Left cardiac atrium (tissue), 2 donors: ENCODE measurements around the gene SEC61A2. TPM values are rescaled to one million over a fixed set of nuclear protein-coding genes. Genes with fewer than 3 reads are reported as not detected.

Source experiments
- microRNA-seq, 2 donors: library from miRNA; unstranded; fragments of <30 nt; microRNA quantifications; one replicate each; pipeline ENCODE4 v1.2.0, GENCODE V29; 2020
- total RNA-seq, 2 donors: library from RNA; stranded (reverse); fragmentation: NEBNext Ultra II Directional; extraction: Animal tissue kit (Norgen Biotek cat#: 25700); gene quantifications; one replicate each; pipeline ENCODE4 v1.2.1, GENCODE V29; 2021
- donor health status: DM: no; HTN: yes; CAD: no; lungs with severe emphysema.
- donor health status: DM: yes; HTN: yes; CAD: no.

SEC61A2 gene
- total RNA-seq, 2 donors from 2014 or later, result 11.4 to 13.8 TPM

Small RNAs within 50 kb of the gene (microRNA-seq; reads per million reads assigned to microRNA genes)
- gene MIR548AK, result 0 reads per million in 2 donors

Other genes starting within 250 kb of the SEC61A2 start
- 10 to 100 TPM; 13.7 to 16.9 TPM for gene UPF2, start 86.9 kb upstream of the SEC61A2 start, total RNA-seq
- 10 to 100 TPM; 14.2 to 18.2 TPM for gene DHTKD1, start 60.7 kb upstream of the SEC61A2 start, total RNA-seq
- gene NUDT5, start 66.2 kb downstream of the SEC61A2 start, total RNA-seq, result 10 to 100 TPM; 19.6 to 24.3 TPM
- gene CDC123, start 66.5 kb downstream of the SEC61A2 start, total RNA-seq, result 10 to 100 TPM; 56.7 to 83.8 TPM
- gene CAMK1D, start 219.9 kb downstream of the SEC61A2 start, total RNA-seq, result 10 to 100 TPM; 23.8 to 38.5 TPM